ENCODE results near the gene DDX10. TPM values are rescaled to one million over a fixed set of nuclear protein-coding genes. Genes with fewer than 3 reads are reported as not detected.

Gene DDX10
- total RNA-seq, 1 donor from 2014 or later, result 32.2 TPM

GRCh38 chr11:108824545-108824944 lies 159.7 kb downstream of the DDX10 start:
- H3K4me3 Mint-ChIP-seq (ENCODE audit: unreplicated experiment), result no peak overlapping the region
- no peak overlapping the region for H3K9ac ChIP-seq (ENCODE audit: low read length)
- peaks cover 7% of the 10 kb centered on the region for H3K79me2 ChIP-seq (ENCODE audit: insufficient read depth, low read length)
- H3K27me3 ChIP-seq (ENCODE audit: insufficient read depth, low read length), result no peaks in the 10 kb centered on the region
- no peak overlapping the region for H3K4me3 ChIP-seq (ENCODE audit: insufficient read depth, low read depth, low read length)
- H3K27ac ChIP-seq (ENCODE audit: low read depth, low read length), result no peak overlapping the region
- no peaks in the 10 kb centered on the region for H3K27me3 Mint-ChIP-seq (ENCODE audit: low read depth, unreplicated experiment)
- no peaks in the 10 kb centered on the region for H3K4me1 ChIP-seq (ENCODE audit: insufficient read depth, low read length)
- TF ChIP-seq EZH2 (IDR thresholded peaks at IDR 0.05; ENCODE audit: insufficient read depth, low read length), result no peak
- TF ChIP-seq CTCF (IDR thresholded peaks at IDR 0.05; ENCODE audit: insufficient read depth, low read depth, low read length), result no peak
- no peak overlapping the region for H3K4me2 ChIP-seq (ENCODE audit: low read length)
- H3K36me3 Mint-ChIP-seq (ENCODE audit: low read depth, unreplicated experiment), result no peaks in the 10 kb centered on the region
- no peaks in the 10 kb centered on the region for H3K9me3 Mint-ChIP-seq (ENCODE audit: unreplicated experiment)
- no peak overlapping the region for H2AFZ ChIP-seq (ENCODE audit: low read depth, low read length)
- no peaks in the 10 kb centered on the region for H3K9me3 ChIP-seq (ENCODE audit: insufficient read depth, low read depth, low read length)
- no peak for DNase-seq (ENCODE audit: low read depth)
- H3K36me3 ChIP-seq (ENCODE audit: insufficient read depth, low read length), result no peaks in the 10 kb centered on the region
- H3K27ac Mint-ChIP-seq (ENCODE audit: unreplicated experiment), result no peak overlapping the region
- no peaks in the 10 kb centered on the region for H4K20me1 ChIP-seq (ENCODE audit: insufficient read depth, low read length)
- FAIRE-seq, result no peak
- no peaks in the 10 kb centered on the region for H3K4me1 Mint-ChIP-seq (ENCODE audit: low read depth, unreplicated experiment)

GRCh38 chr11:108825381-108825780 lies 160.5 kb downstream of the DDX10 start:
- no peak overlapping the region for H2AFZ ChIP-seq (ENCODE audit: low read depth, low read length)
- TF ChIP-seq CTCF (IDR thresholded peaks at IDR 0.05; ENCODE audit: insufficient read depth, low read depth, low read length), result no peak
- TF ChIP-seq EZH2 (IDR thresholded peaks at IDR 0.05; ENCODE audit: insufficient read depth, low read length), result no peak
- H3K4me3 ChIP-seq (ENCODE audit: insufficient read depth, low read depth, low read length), result no peak overlapping the region
- Mint-ChIP-seq H3K27me3 (ENCODE audit: low read depth, unreplicated experiment) (no peaks in the 10 kb centered on the region), H3K9me3 (ENCODE audit: unreplicated experiment) (peaks cover 3% of the 10 kb centered on the region), H3K4me3 (ENCODE audit: unreplicated experiment) (no peak overlapping the region), H3K27ac (ENCODE audit: unreplicated experiment) (no peak overlapping the region), H3K4me1 (ENCODE audit: low read depth, unreplicated experiment) (no peaks in the 10 kb centered on the region), H3K36me3 (ENCODE audit: low read depth, unreplicated experiment) (no peaks in the 10 kb centered on the region)
- DNase-seq (ENCODE audit: low read depth) (no peak), FAIRE-seq (no peak)
- no peaks in the 10 kb centered on the region for H3K9me3 ChIP-seq (ENCODE audit: insufficient read depth, low read depth, low read length)
- no peaks in the 10 kb centered on the region for H4K20me1 ChIP-seq (ENCODE audit: insufficient read depth, low read length)
- H3K27me3 ChIP-seq (ENCODE audit: insufficient read depth, low read length), result no peaks in the 10 kb centered on the region
- no peak overlapping the region for H3K9ac ChIP-seq (ENCODE audit: low read length)
- no peak overlapping the region for H3K27ac ChIP-seq (ENCODE audit: low read depth, low read length)
- H3K4me2 ChIP-seq (ENCODE audit: low read length), result no peak overlapping the region
- no peaks in the 10 kb centered on the region for H3K36me3 ChIP-seq (ENCODE audit: insufficient read depth, low read length)
- H3K79me2 ChIP-seq (ENCODE audit: insufficient read depth, low read length), result peaks cover 13% of the 10 kb centered on the region
- no peaks in the 10 kb centered on the region for H3K4me1 ChIP-seq (ENCODE audit: insufficient read depth, low read length)

- Mint-ChIP-seq H3K4me1 (ENCODE audit: low read depth, unreplicated experiment) (no peaks in the 10 kb centered on the region), H3K27ac (ENCODE audit: unreplicated experiment) (no peak overlapping the region), H3K9me3 (ENCODE audit: unreplicated experiment) (peaks cover 3% of the 10 kb centered on the region), H3K27me3 (ENCODE audit: low read depth, unreplicated experiment) (no peaks in the 10 kb centered on the region), H3K4me3 (ENCODE audit: unreplicated experiment) (no peak overlapping the region), H3K36me3 (ENCODE audit: low read depth, unreplicated experiment) (no peaks in the 10 kb centered on the region)
- no peaks in the 10 kb centered on the region for H3K4me1 ChIP-seq (ENCODE audit: insufficient read depth, low read length)
- no peak overlapping the region for H3K9ac ChIP-seq (ENCODE audit: low read length)
- peaks cover 15% of the 10 kb centered on the region for H3K79me2 ChIP-seq (ENCODE audit: insufficient read depth, low read length)
- no peak overlapping the region for H3K4me2 ChIP-seq (ENCODE audit: low read length)
- DNase-seq (ENCODE audit: low read depth) (no peak), FAIRE-seq (no peak)
- H4K20me1 ChIP-seq (ENCODE audit: insufficient read depth, low read length), result no peaks in the 10 kb centered on the region
- H3K27me3 ChIP-seq (ENCODE audit: insufficient read depth, low read length), result no peaks in the 10 kb centered on the region
- H3K27ac ChIP-seq (ENCODE audit: low read depth, low read length), result no peak overlapping the region
- H3K4me3 ChIP-seq (ENCODE audit: insufficient read depth, low read depth, low read length), result no peak overlapping the region
- H2AFZ ChIP-seq (ENCODE audit: low read depth, low read length), result no peak overlapping the region
- H3K9me3 ChIP-seq (ENCODE audit: insufficient read depth, low read depth, low read length), result no peaks in the 10 kb centered on the region
- no peaks in the 10 kb centered on the region for H3K36me3 ChIP-seq (ENCODE audit: insufficient read depth, low read length)
- no peak for TF ChIP-seq EZH2 (IDR thresholded peaks at IDR 0.05; ENCODE audit: insufficient read depth, low read length)
- no peak for TF ChIP-seq CTCF (IDR thresholded peaks at IDR 0.05; ENCODE audit: insufficient read depth, low read depth, low read length)
Measured at GRCh38 chr11:108826136-108826535, 161.3 kb downstream of the DDX10 start.
